GM12874 (cell line): ENCODE results near the gene ARMC3.

Experiments used
- TF ChIP-seq, protein P1 (sequence below): IDR thresholded peaks from 2 replicates; pipeline ENCODE4 v1.5.1; 2011; ENCODE audit warnings: low read depth, mild to moderate bottlenecking, control low read depth, low read length, moderate library complexity; ENCODE audit not compliant: insufficient read depth

The ARMC3 gene

DNA sequence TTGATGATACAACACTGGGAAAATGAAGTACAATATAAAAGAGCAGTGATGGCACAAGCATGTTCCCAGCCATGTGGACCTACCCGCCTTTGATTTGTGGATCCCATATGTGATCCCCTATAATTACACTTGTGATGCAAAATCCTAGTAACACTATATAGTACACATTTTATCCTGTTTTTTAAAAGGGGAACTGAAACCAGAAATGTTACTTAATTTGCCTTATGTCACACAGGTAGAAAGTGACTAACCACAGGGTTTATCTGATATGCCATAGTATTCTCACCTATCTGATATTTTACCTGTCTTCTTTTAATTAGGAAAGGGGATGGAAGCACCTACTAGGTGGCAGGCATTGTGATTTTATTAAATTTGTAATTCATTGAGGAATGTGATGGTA is 35.0 kb downstream of the ARMC3 start:
- TF ChIP-seq, protein P1, sequence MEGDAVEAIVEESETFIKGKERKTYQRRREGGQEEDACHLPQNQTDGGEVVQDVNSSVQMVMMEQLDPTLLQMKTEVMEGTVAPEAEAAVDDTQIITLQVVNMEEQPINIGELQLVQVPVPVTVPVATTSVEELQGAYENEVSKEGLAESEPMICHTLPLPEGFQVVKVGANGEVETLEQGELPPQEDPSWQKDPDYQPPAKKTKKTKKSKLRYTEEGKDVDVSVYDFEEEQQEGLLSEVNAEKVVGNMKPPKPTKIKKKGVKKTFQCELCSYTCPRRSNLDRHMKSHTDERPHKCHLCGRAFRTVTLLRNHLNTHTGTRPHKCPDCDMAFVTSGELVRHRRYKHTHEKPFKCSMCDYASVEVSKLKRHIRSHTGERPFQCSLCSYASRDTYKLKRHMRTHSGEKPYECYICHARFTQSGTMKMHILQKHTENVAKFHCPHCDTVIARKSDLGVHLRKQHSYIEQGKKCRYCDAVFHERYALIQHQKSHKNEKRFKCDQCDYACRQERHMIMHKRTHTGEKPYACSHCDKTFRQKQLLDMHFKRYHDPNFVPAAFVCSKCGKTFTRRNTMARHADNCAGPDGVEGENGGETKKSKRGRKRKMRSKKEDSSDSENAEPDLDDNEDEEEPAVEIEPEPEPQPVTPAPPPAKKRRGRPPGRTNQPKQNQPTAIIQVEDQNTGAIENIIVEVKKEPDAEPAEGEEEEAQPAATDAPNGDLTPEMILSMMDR = no peak

DNA sequence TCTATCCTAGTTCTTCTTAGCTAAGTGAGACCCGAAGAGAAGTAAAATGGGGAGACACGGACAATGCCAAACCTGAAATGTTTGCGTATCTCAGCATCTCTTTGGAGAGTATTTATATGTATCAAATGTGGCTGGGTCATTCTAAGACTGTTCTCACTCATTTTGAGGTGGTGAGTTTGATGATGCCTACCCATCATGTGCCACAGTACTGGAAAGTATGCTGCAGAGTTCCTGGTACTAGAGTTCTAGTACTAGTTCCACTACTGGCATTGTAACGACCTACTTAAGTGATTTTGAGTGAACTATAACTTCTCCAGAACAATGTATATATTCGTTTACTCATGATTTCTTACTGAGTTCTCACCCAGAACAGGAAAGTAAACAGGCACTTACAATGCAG is 41.9 kb downstream of the ARMC3 start:
- TF ChIP-seq, protein P1 = no peak

DNA sequence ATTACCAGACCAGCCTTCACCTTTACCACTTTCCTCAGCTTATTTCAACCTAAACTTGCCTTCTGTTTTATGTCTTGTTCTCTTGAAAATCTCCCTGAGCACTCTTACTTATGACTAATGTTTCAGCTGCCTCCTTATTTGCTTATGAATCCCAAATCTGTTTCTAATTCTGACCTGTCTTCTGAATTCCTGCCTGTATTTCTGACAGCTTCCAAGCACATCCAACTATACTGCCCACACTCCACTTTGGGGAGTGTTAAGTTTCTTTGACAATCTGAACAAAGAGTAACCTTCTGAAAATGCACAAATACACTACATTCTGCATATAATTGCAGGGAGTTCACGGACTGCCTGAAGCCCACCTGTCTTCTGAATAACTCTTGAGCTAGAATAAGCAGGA is 48.7 kb downstream of the ARMC3 start:
- TF ChIP-seq, protein P1 = no peak

DNA sequence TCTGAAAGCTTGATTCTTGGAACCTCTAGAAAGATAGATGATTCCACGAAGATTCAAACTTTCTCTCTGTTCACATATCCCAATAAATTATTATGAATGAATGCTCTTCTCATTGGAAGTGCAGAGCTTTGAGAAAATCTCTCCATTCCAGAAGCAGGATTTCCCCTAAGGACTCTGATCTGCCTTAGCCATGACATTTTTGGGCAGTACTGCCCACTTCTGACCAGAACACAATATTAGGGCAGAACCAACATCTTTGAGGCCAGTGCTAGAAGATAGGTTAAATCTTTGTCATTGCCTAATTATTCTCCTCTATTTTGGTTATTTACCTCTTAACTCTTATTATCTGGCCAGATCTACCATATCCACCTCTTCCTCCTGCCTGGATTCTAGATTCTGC is 49.9 kb downstream of the ARMC3 start:
- TF ChIP-seq, protein P1 = no peak

DNA sequence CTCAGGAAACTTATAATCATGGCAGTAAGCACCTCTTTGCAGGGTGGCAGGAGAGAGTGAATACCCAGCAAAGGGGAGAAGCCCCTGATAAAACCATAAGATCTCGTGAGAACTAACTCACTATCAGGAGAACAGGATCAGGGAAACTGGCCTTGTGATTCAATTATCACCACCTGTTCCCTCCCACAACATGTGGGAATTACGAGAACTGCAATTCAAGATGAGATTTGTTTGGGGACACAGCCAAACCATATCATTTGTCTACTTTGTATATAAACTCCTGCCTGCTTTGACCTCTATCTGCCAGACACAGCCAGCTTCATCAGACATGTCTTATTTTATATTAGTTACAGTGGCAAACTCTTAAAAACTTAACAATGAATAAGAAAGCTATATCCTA is 50.4 kb downstream of the ARMC3 start:
- TF ChIP-seq, protein P1 = no peak

DNA sequence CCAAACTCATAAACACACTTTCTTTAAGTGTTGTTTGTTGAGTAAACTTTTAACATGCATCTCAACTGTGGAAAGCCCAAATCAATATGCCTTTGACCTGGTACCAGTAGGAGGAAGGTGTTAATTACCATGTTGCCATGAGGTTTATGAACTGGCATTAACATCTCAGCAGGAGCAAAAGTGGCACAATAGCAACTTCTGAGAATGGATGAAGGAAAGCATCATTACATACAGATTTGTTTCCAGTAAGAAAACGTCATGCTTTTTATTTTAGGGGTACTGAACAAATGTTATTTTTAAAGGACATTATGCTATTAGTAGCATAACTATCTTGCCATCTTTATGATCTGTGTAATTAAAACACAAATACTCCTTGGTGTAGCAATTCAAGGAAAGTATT is 51.1 kb downstream of the ARMC3 start:
- TF ChIP-seq, protein P1 = no peak

DNA sequence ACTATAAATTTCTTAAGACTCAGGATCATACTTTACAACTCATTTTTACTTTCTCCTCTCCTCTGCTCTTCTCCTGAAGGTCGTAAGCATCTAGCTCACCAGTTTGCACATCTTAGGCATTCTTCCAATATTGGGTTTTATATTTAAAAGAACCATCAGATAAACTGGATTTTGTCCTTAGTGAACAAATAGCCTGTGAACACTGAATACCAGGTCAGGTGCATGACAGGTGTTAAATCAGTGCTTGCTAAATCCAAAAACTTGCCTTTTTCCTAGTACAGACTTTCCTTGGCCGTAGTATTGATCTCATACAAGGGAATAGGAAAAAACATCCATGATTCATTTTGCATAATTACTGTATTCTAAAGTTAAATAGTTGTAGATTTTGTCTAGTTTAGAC is 53.0 kb downstream of the ARMC3 start:
- TF ChIP-seq, protein P1 = no peak

DNA sequence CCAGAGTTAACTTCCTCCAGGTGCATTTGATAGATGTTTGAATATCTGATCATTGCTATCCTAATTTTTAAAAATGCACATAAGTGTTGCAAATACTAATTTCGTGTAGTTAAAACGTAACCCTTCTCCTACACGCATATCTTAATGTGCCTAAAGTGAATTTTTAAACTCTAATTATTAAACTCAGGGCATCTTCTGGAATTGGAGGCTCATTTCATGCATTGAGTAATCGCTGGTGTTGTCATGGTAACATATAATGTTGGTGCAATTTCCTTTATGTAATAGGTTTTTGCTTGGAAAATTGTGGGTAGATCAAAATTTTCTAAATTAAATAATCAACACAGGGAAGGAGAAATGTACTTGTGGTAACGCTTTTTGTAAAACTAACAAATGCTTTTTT is 56.2 kb downstream of the ARMC3 start:
- TF ChIP-seq, protein P1 = no peak
